ENCODE data around the gene METTL25.

Gene METTL25

DNA sequence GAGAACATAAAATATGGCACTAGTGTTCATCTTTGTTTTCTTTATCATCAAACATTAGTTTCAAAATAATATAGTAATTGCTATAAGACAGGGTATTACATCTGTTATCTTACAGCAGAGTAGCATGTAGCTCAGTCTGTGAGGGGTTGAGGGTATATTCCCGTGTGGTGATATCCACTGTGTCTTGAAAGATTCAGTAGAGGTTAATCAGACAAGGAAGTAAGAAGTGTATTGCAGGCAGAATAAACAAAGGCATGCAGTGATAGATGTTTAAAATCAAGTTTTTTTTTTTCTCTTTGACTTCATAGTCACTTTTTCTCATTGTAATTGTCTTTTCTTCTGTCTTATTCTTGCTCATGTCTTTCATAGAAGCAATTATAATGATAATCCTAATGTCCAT is 48.3 kb downstream of the METTL25 start:
- no peak for DNase-seq (ENCODE audit: low spot score)
- TF ChIP-seq, protein P1, sequence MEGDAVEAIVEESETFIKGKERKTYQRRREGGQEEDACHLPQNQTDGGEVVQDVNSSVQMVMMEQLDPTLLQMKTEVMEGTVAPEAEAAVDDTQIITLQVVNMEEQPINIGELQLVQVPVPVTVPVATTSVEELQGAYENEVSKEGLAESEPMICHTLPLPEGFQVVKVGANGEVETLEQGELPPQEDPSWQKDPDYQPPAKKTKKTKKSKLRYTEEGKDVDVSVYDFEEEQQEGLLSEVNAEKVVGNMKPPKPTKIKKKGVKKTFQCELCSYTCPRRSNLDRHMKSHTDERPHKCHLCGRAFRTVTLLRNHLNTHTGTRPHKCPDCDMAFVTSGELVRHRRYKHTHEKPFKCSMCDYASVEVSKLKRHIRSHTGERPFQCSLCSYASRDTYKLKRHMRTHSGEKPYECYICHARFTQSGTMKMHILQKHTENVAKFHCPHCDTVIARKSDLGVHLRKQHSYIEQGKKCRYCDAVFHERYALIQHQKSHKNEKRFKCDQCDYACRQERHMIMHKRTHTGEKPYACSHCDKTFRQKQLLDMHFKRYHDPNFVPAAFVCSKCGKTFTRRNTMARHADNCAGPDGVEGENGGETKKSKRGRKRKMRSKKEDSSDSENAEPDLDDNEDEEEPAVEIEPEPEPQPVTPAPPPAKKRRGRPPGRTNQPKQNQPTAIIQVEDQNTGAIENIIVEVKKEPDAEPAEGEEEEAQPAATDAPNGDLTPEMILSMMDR (IDR thresholded peaks at IDR 0.05; ENCODE audit: extremely low read depth, missing control alignments) = no peak

DNA sequence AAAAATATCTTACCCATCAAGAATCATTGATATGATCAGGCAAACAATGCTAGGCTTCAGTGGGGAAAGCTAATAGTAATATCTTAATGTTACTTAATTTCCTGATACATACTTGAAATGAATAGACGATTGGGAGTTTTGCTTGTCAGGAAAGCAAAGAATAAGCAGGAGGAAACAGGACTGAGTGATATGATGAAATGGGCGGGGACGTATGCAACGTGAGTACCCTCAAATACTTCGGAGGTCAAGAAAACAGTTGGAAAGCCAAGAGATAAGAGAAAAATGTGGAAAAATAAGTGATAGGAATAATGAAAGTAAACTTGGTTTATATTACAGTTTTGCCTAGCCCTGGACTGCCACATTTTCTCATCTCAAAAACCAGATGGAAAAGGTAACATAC is 49.2 kb downstream of the METTL25 start:
- no peak for DNase-seq (ENCODE audit: low spot score)
- TF ChIP-seq, protein P1 (IDR thresholded peaks at IDR 0.05; ENCODE audit: extremely low read depth, missing control alignments) = no peak

DNA sequence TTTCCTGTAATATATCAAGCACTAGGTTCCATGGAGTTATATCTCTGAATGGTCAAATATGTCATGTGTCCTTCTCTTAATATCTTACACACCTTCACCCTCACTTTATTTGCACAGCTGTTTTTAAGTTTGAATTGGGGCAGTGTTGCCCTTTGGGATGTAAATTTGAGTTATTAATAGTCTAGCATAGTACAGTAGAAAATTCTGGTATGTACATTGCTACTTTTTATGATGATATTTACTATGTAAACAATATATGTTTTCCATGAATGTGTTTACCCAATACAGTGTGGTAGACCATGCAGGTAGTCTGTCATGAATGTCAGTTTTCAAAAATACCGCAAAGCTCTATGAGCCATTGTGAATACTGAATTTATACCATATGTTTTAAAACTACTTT is 50.5 kb downstream of the METTL25 start:
- TF ChIP-seq, protein P1 (IDR thresholded peaks at IDR 0.05; ENCODE audit: extremely low read depth, missing control alignments) = no peak
- no peak for DNase-seq (ENCODE audit: low spot score)

DNA sequence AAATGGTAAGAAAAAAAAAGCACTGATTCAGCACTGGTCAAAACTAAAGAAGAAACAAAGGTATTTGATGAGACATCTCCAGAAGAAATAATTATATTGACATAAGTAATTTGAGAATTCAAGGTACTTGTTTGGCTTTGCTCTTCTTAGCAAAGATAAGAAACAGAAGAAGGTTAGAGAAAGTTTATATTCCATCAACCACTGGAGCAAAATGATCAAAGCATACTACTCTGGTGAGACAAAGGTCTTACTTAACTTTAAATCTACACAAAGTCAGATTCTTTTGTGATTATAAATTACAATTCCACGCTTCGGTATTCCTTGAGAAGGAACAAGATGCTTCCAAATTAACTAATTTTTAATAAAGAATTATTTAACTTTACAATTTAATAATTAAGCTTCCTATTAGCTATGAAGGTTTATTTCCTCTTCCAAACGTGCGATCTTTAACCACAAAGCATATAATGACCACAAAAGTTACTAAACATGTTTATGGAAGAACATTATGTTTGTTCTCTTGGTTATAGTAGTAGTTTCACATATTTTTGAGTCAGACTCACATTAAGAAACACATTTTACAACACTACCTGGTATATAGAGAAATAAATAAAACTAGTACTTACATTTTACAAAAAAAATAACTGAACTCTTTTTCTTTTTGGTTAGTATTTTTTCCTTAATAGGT is 53.4 kb downstream of the METTL25 start:
- no peak for DNase-seq (ENCODE audit: low spot score)
- TF ChIP-seq, protein P1 (IDR thresholded peaks at IDR 0.05; ENCODE audit: extremely low read depth, missing control alignments) = no peak

DNA sequence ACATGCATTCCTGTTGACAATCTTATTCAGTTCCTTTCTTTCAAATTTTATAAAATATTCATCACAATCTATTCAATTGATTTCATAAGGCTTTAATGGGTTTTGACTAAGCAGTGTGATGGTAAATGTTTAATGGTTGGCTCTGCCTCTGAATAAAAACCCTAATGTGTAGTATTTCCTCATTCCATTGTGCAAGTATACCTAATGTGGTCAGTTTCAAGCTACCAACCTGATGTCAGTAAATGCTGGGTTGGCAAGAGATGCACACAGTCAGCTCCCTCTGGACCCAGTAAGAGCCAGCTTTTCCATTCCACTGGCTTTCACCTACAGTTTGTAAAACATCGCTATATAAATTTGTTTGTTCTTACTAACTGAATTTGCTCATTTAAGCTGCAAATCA is 53.9 kb downstream of the METTL25 start:
- DNase-seq (ENCODE audit: low spot score) = no peak
- TF ChIP-seq, protein P1 (IDR thresholded peaks at IDR 0.05; ENCODE audit: extremely low read depth, missing control alignments) = no peak

DNA sequence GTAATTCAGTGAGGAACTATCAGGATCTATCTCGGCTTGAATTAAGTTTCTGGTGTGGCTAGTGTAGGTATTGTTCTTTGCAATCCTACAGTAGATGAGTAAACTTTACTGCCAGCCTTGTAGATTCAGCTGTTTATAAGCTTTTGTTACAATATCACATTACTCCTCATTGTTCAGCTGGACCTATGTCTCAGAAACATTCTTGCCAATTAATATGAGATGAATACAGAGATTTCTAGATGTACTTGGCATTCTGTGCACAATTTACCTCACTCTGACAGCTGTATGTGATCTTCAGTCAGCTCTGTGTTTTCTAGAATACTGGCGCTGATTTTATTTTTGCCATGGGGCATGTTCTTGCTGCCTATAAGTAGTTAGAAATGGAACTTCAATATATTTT is 55.7 kb downstream of the METTL25 start:
- TF ChIP-seq, protein P1 (IDR thresholded peaks at IDR 0.05; ENCODE audit: extremely low read depth, missing control alignments) = no peak
- no peak for DNase-seq (ENCODE audit: low spot score)

DNA sequence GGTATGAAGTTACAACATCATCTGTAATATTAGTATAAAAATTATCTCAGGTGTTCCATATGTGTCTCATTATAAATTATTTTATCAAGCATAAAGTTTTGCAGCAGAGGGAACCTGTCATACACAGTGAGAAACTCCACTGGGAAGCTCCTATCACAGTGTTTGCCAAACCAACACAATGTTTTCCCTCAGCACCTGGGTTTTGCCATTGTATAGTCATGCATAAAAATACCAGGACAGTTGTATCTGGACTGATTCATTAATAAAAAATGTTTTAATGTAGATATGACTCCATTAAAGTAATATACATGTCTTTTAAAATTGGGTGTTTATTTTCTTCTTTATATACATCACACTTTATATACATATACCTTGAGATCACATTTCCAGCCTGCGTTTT is 56.6 kb downstream of the METTL25 start:
- TF ChIP-seq, protein P1 (IDR thresholded peaks at IDR 0.05; ENCODE audit: extremely low read depth, missing control alignments) = no peak

More for the DNA sequence above, 56.6 kb downstream of the METTL25 start:
- no peak for DNase-seq (ENCODE audit: low spot score)
